HFFc6 (cell line): ENCODE data around the gene C10orf71. TPM values are rescaled to one million over a fixed set of nuclear protein-coding genes. Genes with fewer than 3 reads are reported as not detected.

Source experiments
- DNase-seq: peaks from one replicate; pipeline ENCODE4 v3.0.0-alpha.2; 2018
- H3K27ac Mint-ChIP-seq: 2 replicates; pipeline ENCODE4 v1.8.0; 2020; ENCODE audit warnings: mild to moderate bottlenecking, mixed read lengths
- H3K27me3 Mint-ChIP-seq: 2 replicates; pipeline ENCODE4 v1.8.0; 2021; ENCODE audit warnings: mild to moderate bottlenecking, moderate library complexity, mixed read lengths; ENCODE audit not compliant: insufficient read depth
- H3K36me3 Mint-ChIP-seq: 2 replicates; pipeline ENCODE4 v1.8.0; 2021; ENCODE audit warnings: low read depth, mixed read lengths
- H3K4me1 Mint-ChIP-seq: 2 replicates; pipeline ENCODE4 v1.8.0; 2020; ENCODE audit warnings: low read depth, mixed read lengths
- H3K4me3 Mint-ChIP-seq: 2 replicates; pipeline ENCODE4 v1.8.0; 2020; ENCODE audit warnings: mild to moderate bottlenecking, moderate library complexity, mixed read lengths
- H3K9me3 Mint-ChIP-seq: 2 replicates; pipeline ENCODE4 v1.8.0; 2020; ENCODE audit warnings: mild to moderate bottlenecking, mixed read lengths
- total RNA-seq, 6 experiments: library from RNA; stranded (reverse); fragmentation: NEBNext Ultra II Directional; extraction: Animal tissue kit (Norgen Biotek cat#: 25700); gene quantifications; 2 replicates in 1 of 6; 3 replicates in 5 of 6; pipeline ENCODE4 v1.2.3, GENCODE V29; 2021
- TF ChIP-seq, protein P1 (sequence below): fragments of 200-600 bp; sonication (generic); IDR thresholded peaks from 2 replicates; pipeline ENCODE4 v1.5.0; 2021; ENCODE audit warnings: antibody characterized with exemption, mild to moderate bottlenecking

C10orf71 gene
- total RNA-seq, 6 experiments from 2014 or later, result not detected

DNA sequence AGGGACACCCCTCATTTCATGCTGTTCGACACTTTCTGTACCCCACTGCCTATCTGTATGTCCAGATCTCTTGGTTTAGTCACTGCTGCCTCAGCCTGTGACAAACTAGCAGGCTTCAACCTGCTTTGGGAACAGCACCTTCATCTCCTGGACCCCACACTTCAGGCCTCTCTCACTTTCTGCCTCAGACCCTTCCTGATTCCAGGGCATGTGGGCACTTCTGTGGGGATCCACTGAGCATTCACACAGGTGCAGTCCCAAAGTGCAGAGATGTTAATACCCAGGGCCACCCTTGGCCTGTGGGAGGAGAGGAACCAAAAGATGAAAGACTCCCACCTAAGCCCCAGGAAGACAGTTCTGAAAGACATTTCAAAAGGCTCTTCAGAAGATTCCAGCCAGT is 29.4 kb upstream of the C10orf71 start:
- H3K4me3 Mint-ChIP-seq, result no peak overlapping the region

DNA sequence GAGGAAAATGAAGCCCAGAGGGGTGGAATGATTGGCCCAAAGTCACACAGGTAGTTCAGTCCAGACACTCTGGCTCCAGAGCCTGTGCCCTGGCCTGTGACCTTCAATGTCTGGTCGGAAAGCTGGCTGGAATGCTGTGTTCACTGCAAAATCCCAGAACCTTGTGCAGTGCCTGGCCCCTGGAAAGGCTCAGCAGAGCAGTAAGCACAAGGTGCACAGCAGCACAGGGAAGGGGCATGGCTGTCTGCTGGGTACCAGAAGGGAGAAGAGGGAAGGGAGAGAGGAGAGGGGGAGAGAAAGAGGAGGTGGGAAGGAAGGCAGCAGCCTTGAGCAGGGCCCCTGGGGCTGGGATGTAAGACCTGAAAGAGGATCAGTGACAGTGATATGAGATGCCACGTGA is 28.4 kb upstream of the C10orf71 start:
- no peak overlapping the region for H3K27ac Mint-ChIP-seq
- no peaks in the 10 kb centered on the region; the same call in 1 of the 2 replicates for H3K36me3 Mint-ChIP-seq
- TF ChIP-seq, protein P1, sequence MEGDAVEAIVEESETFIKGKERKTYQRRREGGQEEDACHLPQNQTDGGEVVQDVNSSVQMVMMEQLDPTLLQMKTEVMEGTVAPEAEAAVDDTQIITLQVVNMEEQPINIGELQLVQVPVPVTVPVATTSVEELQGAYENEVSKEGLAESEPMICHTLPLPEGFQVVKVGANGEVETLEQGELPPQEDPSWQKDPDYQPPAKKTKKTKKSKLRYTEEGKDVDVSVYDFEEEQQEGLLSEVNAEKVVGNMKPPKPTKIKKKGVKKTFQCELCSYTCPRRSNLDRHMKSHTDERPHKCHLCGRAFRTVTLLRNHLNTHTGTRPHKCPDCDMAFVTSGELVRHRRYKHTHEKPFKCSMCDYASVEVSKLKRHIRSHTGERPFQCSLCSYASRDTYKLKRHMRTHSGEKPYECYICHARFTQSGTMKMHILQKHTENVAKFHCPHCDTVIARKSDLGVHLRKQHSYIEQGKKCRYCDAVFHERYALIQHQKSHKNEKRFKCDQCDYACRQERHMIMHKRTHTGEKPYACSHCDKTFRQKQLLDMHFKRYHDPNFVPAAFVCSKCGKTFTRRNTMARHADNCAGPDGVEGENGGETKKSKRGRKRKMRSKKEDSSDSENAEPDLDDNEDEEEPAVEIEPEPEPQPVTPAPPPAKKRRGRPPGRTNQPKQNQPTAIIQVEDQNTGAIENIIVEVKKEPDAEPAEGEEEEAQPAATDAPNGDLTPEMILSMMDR, result no peak
- DNase-seq, result no peak
- peaks cover 12% of the 10 kb centered on the region for H3K9me3 Mint-ChIP-seq
- H3K4me3 Mint-ChIP-seq, result no peak overlapping the region
- peaks cover 31% of the 10 kb centered on the region for H3K27me3 Mint-ChIP-seq
- H3K4me1 Mint-ChIP-seq, result no peaks in the 10 kb centered on the region

More for the DNA sequence above, 29.4 kb upstream of the C10orf71 start:
- Mint-ChIP-seq H3K27me3 (peaks cover 31% of the 10 kb centered on the region), H3K4me1 (no peaks in the 10 kb centered on the region), H3K9me3 (peaks cover 19% of the 10 kb centered on the region), H3K36me3 (no peaks in the 10 kb centered on the region; the same call in 1 of the 2 replicates), H3K27ac (no peak overlapping the region)
- no peak for DNase-seq
- TF ChIP-seq, protein P1, result no peak

DNA sequence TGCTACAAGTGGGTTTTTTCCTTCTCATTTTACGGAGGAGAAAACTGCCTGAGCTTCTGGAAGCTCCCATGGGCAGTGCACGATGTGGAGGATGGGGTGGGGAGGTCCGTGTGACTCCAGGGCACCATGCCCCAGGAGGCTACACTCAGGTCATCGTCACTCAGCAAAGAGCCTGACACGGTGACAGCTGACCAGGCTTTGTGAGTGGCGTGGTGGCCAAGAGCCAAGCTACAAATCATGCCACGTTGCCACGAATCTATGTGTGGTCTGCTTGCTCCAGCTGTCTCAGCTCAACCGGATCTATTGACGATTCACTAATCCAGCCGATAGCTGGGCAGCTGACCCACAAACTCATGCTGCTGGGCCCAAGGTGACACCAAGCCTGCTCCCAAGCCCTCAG is 27.6 kb upstream of the C10orf71 start:
- no peak for DNase-seq
- TF ChIP-seq, protein P1, result no peak
- no peak overlapping the region for H3K4me3 Mint-ChIP-seq
- no peak overlapping the region for H3K27ac Mint-ChIP-seq
- H3K4me1 Mint-ChIP-seq, result no peaks in the 10 kb centered on the region
- H3K9me3 Mint-ChIP-seq, result peaks cover 4% of the 10 kb centered on the region; the same call in 1 of the 2 replicates
- H3K36me3 Mint-ChIP-seq, result no peaks in the 10 kb centered on the region
- peaks cover 32% of the 10 kb centered on the region for H3K27me3 Mint-ChIP-seq

DNA sequence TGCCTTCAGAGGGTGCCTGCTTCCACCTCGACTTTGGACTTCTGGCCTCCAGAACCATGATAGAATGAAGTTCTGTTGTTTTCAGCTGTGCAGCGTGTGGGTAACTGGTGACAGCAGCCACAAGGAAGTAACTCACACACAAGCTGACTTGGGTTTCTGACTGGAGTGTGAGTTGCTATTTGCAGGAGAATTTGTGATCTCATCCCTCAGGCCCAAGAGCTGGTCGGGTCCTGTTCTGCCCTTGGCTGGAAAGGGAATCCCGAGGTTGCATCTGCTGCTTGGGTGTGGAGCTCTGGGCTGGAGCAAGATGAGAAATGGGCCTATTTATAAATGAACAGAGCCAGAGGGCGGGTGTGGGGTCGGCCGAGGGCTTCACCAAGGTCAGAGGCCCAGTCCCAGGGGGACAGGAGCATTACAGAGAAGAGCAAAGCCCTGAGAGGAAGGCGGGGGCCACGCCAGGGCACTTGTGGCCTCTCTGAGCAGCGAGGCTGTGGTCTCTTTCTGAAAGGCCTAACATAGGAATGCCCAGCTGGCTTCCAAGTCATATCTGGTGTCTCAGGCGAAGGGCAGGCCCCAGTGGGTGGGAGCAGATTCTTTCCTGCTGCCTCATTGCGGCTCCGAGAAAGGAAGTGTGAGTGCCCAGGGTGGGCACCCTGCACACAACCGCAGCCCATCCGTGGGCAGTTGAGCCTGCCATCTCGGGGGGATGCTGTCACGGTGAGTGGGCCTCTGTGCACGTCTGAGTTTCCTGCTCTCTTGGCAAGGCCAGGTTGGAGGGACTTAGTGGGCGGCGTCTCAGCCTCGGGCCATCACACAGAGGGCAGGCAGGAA is 26.5 kb upstream of the C10orf71 start:
- no peak overlapping the region for H3K4me3 Mint-ChIP-seq
- H3K27ac Mint-ChIP-seq, result no peak overlapping the region
- TF ChIP-seq, protein P1, result no peak
- H3K9me3 Mint-ChIP-seq, result 0 out of 2 replicates have a peak, but pooled peaks cover under 1% of the 10 kb centered on the region
- H3K36me3 Mint-ChIP-seq, result no peaks in the 10 kb centered on the region
- H3K27me3 Mint-ChIP-seq, result peaks cover 38% of the 10 kb centered on the region
- no peaks in the 10 kb centered on the region for H3K4me1 Mint-ChIP-seq
- DNase-seq, result no peak

DNA sequence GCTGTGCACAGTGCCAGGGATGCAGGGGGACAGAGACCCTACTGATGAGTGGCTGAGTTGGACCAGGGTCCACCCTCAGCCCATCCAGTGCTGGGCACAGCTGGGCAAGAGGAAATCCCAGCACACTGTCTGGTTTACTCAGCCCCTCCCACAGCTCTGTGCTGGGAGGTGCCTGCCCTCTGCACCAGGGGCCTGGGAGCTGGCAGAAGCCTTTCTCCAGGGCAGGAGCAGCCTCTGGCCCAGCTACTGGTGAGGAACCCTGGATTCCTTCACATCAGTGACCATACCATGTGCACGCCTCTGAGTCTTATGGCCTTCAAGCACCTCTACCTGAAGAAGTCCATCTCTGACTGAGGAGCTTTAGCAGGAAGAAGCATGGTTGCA is 25.9 kb upstream of the C10orf71 start:
- no peak for DNase-seq
- Mint-ChIP-seq H3K4me1 (no peaks in the 10 kb centered on the region), H3K27ac (no peak overlapping the region), H3K4me3 (no peak overlapping the region), H3K36me3 (no peaks in the 10 kb centered on the region), H3K27me3 (peaks cover 41% of the 10 kb centered on the region), H3K9me3 (no peaks in the 10 kb centered on the region)
- TF ChIP-seq, protein P1, result no peak
